Thyroid gland (tissue), 4 donors: ENCODE data around the gene FXR1. TPM values are rescaled to one million over a fixed set of nuclear protein-coding genes. Genes with fewer than 3 reads are reported as not detected.

Source experiments
- DNase-seq, 2 donors: peaks; one replicate each; pipeline ENCODE4 v3.0.0-alpha.2; 2019
- H3K27ac ChIP-seq, 3 donors: fragments of 200-600 bp; sonication (generic); 1 replicate in 2 of 3; 2 replicates in 1 of 3; pipeline ENCODE4 v1.5.1; 2016 to 2019; ENCODE audit warnings: mild to moderate bottlenecking in 1 of 3, moderate library complexity in 1 of 3
- H3K27me3 ChIP-seq: fragments of 200-600 bp; sonication (generic); one replicate; pipeline ENCODE4 v1.5.1; 2019
- H3K36me3 ChIP-seq, 2 donors: fragments of 200-600 bp; sonication (generic); one replicate each; pipeline ENCODE4 v1.5.1; 2016 to 2019
- H3K4me1 ChIP-seq, 2 donors: fragments of 200-600 bp; sonication (generic); one replicate each; pipeline ENCODE4 v1.5.1; 2017 to 2019
- H3K4me3 ChIP-seq, 3 donors: fragments of 200-600 bp; sonication (generic); replicated peaks in 1 of 3; 1 replicate in 2 of 3; 2 replicates in 1 of 3; pipeline ENCODE4 v1.5.1; 2016; ENCODE audit warnings: mild to moderate bottlenecking in 1 of 3
- H3K9me3 ChIP-seq: fragments of 200-600 bp; sonication (generic); one replicate; pipeline ENCODE4 v1.5.1; 2017
- CTCF ChIP-seq, 6 experiments: fragments of 200-600 bp in 3 of 6; fragments of 450-650 bp in 3 of 6; sonication (generic) in 3 of 6; IDR thresholded peaks; one replicate each; pipeline ENCODE4 v1.5.1; 2016 to 2019; ENCODE audit warnings: antibody characterized with exemption in 6 of 6, mild to moderate bottlenecking in 2 of 6, inconsistent platforms in 1 of 6, moderate library complexity in 1 of 6
- POLR2A ChIP-seq, 2 donors: fragments of 450-650 bp; IDR thresholded peaks; one replicate each; pipeline ENCODE4 v1.6.1; 2017; ENCODE audit warnings: antibody characterized with exemption in 2 of 2, mild to moderate bottlenecking in 2 of 2, moderate library complexity in 1 of 2
- WGBS, 2 donors: methylation state at CpG; one replicate each; pipeline ENCODE4 v1.1.5; 2017; 5-methylcytosine and 5-hydroxymethylcytosine counted together
- intact Hi-C: fragments of 100-400 bp; cut with DNase I; formaldehyde crosslinking; loops from one replicate; pipeline ENCODE4 v1.15.1; 2023
- total RNA-seq, 4 donors: library from RNA; depleted of rRNA; stranded (reverse); fragments of >200 nt; gene quantifications; one replicate each; pipeline ENCODE4 v1.2.3, GENCODE V29; 2016

Gene FXR1
- total RNA-seq, 4 donors from 2014 or later: 115 to 142 (median 133) TPM

- DNase-seq: no peak
- 93 to 95% methylated on average over 1 of the region's 1 CpG for WGBS, 2 donors
- intact Hi-C loops: no loop called here
- TF ChIP-seq CTCF (IDR thresholded peaks at IDR 0.05): no peak
- no peak for TF ChIP-seq POLR2A (IDR thresholded peaks at IDR 0.05)
- no peaks in the 10 kb centered on the region for H3K27me3 ChIP-seq
- H3K9me3 ChIP-seq: no peaks in the 10 kb centered on the region
- peaks cover 0 to 11% of the 10 kb centered on the region in 2 donors for H3K36me3 ChIP-seq
- no peak overlapping the region for H3K27ac ChIP-seq
- H3K4me3 ChIP-seq: no peak overlapping the region
- H3K4me1 ChIP-seq: peaks cover 0 to 7% of the 10 kb centered on the region in 2 donors
These were observed 22.2 kb downstream of the FXR1 start for GRCh38 chr3:180934638-180935037.

- Histone ChIP-seq H3K9me3 (no peaks in the 10 kb centered on the region), H3K27me3 (no peaks in the 10 kb centered on the region), H3K36me3 (peaks cover 0 to 8% of the 10 kb centered on the region in 2 donors), H3K4me1 (no peaks in the 10 kb centered on the region), H3K27ac (no peak overlapping the region), H3K4me3 (no peak overlapping the region)
- WGBS, 2 donors: 98 to 99% methylated on average over 5 of the region's 5 CpGs
- DNase-seq: no peak
- TF ChIP-seq POLR2A (IDR thresholded peaks at IDR 0.05): no peak
- no peak for TF ChIP-seq CTCF (IDR thresholded peaks at IDR 0.05)
- intact Hi-C loops: no loop called here
These were observed 28.4 kb downstream of the FXR1 start for GRCh38 chr3:180940826-180941225.

- TF ChIP-seq CTCF (IDR thresholded peaks at IDR 0.05) (no peak), POLR2A (IDR thresholded peaks at IDR 0.05) (no peak)
- H3K9me3 ChIP-seq: no peaks in the 10 kb centered on the region
- H3K36me3 ChIP-seq: peaks cover 9 to 16% of the 10 kb centered on the region in 2 donors
These were observed 35.4 kb downstream of the FXR1 start for GRCh38 chr3:180947761-180948390.

GRCh38 chr3:180959691-180960090 lies 47.2 kb downstream of the FXR1 start:
- no peak for DNase-seq
- H3K27me3 ChIP-seq: no peaks in the 10 kb centered on the region
- WGBS, 2 donors: 90 to 95% methylated on average over 1 of the region's 1 CpG
- no peak overlapping the region for H3K4me3 ChIP-seq
- TF ChIP-seq POLR2A (IDR thresholded peaks at IDR 0.05): no peak
- TF ChIP-seq CTCF (IDR thresholded peaks at IDR 0.05): no peak
- no peaks in the 10 kb centered on the region for H3K4me1 ChIP-seq
- intact Hi-C loops: no loop called here
- no peaks in the 10 kb centered on the region for H3K9me3 ChIP-seq
- H3K27ac ChIP-seq: no peak overlapping the region
- H3K36me3 ChIP-seq: peaks cover 33 to 38% of the 10 kb centered on the region in 2 donors

More at GRCh38 chr3:180947761-180948390, 35.4 kb downstream of the FXR1 start:
- 80 to 94% methylated on average over 4 of the region's 4 CpGs for WGBS, 2 donors
- DNase-seq: no peak
- Histone ChIP-seq H3K27ac (no peak overlapping the region), H3K4me1 (no peaks in the 10 kb centered on the region), H3K4me3 (no peak overlapping the region), H3K27me3 (no peaks in the 10 kb centered on the region)
- intact Hi-C loops: no loop called here

- peaks cover 35 to 38% of the 10 kb centered on the region in 2 donors for H3K36me3 ChIP-seq
- TF ChIP-seq POLR2A (IDR thresholded peaks at IDR 0.05) (no peak), CTCF (IDR thresholded peaks at IDR 0.05) (no peak)
- no peaks in the 10 kb centered on the region for H3K9me3 ChIP-seq
- DNase-seq: no peak
- no peak overlapping the region for H3K27ac ChIP-seq
- intact Hi-C loops: no loop called here
- 91 to 93% methylated on average over 3 of the region's 3 CpGs for WGBS, 2 donors
- no peaks in the 10 kb centered on the region for H3K4me1 ChIP-seq
- no peaks in the 10 kb centered on the region for H3K27me3 ChIP-seq
- H3K4me3 ChIP-seq: no peak overlapping the region
These were observed 48.6 kb downstream of the FXR1 start for GRCh38 chr3:180961087-180961486.
